ENCODE results near the gene ATP5F1B. TPM values are rescaled to one million over a fixed set of nuclear protein-coding genes. Genes with fewer than 3 reads are reported as not detected.

The ATP5F1B gene
- total RNA-seq, 2 donors from 2014 or later = 661 to 679 TPM

DNA sequence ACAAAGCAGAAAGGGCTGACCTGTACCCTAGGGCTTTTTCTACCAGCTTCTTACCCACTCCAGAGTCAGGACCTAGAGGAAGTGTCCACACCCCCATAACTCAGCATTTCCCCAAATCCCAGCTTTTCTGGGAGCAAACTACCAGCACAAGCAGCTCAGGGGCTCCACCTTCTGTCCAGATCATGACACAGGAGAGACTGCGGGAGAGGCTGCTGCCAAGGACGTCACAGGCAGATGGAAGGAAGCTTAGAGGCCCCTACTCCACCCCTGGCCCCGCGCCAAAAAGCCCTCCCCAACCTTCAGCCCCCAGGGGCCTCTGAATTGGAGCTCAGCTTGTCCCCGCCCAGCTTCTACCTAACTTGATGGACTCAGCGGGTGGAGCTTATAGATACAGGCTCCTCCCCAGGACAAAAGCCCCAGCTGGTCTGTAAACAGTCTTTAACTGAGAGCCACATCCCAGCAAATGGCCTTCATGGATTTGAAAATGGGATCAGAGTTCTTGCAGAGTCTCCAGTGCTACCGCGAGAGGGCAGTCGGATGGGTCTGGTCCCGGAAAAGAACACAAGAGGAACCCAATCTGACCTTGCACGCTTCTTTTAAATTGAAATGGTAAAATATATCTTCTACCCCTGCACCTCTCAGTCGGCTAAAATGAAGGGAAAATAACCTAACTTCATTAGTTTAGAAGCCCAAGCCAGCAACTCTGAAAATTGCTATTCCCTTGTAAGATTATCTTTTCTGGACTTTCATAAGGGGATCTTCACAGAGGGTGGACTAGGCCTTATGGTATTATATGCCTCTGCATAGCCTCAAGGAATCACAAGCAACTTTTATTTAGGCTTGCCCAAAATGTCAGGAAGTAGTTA, 8.9 kb downstream of the ATP5F1B start:
- Mint-ChIP-seq H3K9me3 (no peaks in the 10 kb centered on the region), H3K27me3 (ENCODE audit: low read depth) (no peaks in the 10 kb centered on the region), H3K27ac (peak overlapping the region; percentile 88), H3K4me1 (ENCODE audit: low read depth) (peaks cover 76% of the 10 kb centered on the region), H3K36me3 (ENCODE audit: insufficient read depth in 2 of 2) (peaks cover 7 to 31% of the 10 kb centered on the region in 2 donors), H3K4me3 (peak overlapping the region; percentile 90 to 100)
- peak; percentile 97 to 98 for DNase-seq
- peak; percentile 72 to 75 for ATAC-seq (replicated peaks in 1 of 2)

DNA sequence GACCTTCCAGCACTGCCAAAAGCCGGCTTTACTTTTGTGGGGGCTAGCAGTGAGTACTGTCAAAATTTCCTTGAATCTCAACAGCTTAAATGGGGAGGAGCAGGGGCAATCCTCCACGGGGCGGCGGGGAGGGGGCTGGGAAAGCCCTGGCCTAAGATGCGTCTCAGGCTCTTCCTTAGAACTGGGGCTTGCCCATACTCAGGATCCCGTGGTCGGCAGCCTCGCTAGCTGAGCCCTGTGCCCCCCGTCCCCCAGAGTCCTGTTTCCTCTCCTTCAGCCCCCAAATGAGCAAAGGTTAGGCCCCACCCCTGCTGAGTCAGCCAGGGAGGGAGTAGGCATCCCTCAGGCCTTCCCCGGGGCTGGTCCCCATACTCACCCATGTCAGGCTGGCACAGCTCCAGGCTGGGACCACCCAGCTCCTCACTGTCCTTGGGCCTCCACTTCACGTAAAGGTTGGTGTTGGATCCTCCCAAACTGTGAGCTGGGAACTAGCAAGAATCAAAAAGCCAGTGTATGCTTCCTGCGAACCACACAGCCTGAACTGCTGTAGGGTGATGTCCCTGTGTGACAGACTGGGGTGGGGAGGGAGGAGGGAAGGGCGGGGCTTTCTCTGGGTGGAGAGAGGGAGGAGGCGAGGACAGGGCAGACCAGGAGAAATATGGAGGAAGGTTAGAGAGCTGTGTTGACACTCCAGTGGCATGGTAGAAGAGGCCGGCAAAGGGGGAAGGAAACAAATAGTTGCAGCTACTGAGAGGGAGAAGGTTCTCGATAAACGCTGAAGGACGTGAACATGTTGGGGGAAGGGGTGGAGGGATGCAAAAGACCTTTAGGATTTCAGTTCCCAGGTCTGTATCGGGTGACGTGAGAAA, 9.7 kb downstream of the ATP5F1B start:
- H3K4me3 Mint-ChIP-seq = peak overlapping the region; percentile 90 to 100
- peaks cover 7 to 27% of the 10 kb centered on the region in 2 donors for H3K36me3 Mint-ChIP-seq (ENCODE audit: insufficient read depth in 2 of 2)
- DNase-seq = peak; percentile 81 to 86
- H3K27me3 Mint-ChIP-seq (ENCODE audit: low read depth) = no peaks in the 10 kb centered on the region
- peak overlapping the region; percentile 84 for H3K27ac Mint-ChIP-seq
- ATAC-seq (replicated peaks in 1 of 2) = peak; percentile 75 to 80
- no peaks in the 10 kb centered on the region for H3K9me3 Mint-ChIP-seq
- H3K4me1 Mint-ChIP-seq (ENCODE audit: low read depth) = peaks cover 80% of the 10 kb centered on the region

DNA sequence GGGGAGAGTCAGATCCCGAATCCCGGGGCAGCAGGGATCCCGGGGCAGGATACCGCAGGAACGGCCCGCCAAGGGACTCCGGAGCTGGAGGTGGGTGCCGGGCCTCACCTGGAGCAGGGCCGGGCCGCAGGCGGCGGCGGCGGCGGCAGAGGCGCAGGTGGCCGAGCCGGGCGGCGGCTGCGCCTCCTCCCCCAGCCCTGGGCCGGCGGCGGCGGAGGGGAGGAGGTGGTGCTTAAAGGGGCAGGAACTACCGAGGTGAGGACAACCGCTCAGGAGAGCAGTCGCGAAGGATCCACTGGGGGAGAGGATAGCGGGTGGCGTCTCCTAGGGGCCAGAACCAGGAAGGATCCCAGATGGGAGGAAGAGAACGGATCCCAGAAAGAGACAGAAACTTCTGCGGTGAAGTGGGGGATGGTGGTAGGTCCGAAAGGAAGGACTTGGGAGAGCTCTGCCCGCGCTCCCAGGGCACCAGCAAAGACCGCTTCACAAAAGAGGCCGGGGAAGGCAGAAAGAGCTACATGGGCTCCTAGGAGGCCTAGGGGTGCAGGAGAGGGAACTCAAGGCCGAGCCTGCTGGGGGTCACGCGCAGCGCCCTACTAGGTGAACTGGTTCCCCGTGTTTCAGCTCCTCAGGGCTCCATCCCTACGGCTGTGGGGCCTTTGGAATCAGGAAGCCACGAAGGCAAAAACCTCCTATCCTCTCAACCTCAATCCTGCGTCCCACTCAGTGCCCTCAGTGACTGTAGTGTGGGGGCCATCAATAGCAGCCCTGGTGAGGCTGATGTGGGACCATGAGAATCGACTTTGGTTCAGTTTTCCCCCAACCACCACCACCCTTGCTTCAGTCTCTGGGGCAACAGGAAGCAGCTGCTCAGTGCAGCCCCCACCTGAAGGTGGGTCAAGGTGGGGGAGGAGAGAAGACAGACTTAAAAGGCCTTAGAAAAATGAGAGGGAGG, 10.7 kb downstream of the ATP5F1B start:
- no peaks in the 10 kb centered on the region for H3K9me3 Mint-ChIP-seq
- DNase-seq = peak; percentile 82 to 84
- H3K36me3 Mint-ChIP-seq (ENCODE audit: insufficient read depth in 2 of 2) = peaks cover 7 to 26% of the 10 kb centered on the region in 2 donors
- peak; percentile 41 to 48 for ATAC-seq (replicated peaks in 1 of 2)
- H3K27ac Mint-ChIP-seq = peak overlapping the region; percentile 91
- H3K4me1 Mint-ChIP-seq (ENCODE audit: low read depth) = peaks cover 82% of the 10 kb centered on the region
- H3K4me3 Mint-ChIP-seq = peak overlapping the region; percentile 90 to 100
- no peaks in the 10 kb centered on the region for H3K27me3 Mint-ChIP-seq (ENCODE audit: low read depth)

DNA sequence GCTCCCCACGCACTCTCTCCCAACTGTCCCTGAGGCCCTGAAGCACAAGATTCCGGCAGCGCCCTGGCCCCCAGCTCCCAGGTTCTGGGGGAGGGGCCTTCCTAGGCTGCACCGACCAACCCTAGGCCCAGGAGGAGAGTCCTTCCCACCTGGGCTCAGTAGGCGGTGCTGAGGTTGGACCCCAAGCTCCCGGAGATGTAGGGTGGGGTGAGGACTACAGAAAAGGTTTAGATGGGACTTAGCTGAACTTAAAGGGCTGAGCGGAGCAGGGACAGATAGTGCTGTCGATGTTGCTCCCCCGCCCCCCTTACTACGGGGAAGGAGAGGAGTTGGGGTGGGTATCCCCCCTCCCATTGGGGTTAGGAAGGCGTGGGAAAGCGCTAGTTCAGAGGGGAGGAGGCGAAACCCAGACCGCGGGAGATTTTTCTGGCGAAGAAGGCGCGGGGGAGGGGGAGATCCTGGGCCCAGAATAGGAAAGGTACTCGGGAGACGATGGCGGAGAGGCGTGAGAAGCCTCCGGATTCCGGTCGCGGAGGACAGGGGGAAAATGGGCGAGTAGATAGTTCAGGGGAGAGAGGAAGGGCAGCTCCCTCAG, 11.4 kb downstream of the ATP5F1B start:
- peak overlapping the region; percentile 91 for H3K27ac Mint-ChIP-seq
- H3K4me3 Mint-ChIP-seq = peak overlapping the region; percentile 90 to 100
- H3K4me1 Mint-ChIP-seq (ENCODE audit: low read depth) = peaks cover 78% of the 10 kb centered on the region
- H3K9me3 Mint-ChIP-seq = no peaks in the 10 kb centered on the region
- peaks cover 4 to 22% of the 10 kb centered on the region in 2 donors for H3K36me3 Mint-ChIP-seq (ENCODE audit: insufficient read depth in 2 of 2)
- DNase-seq (peak; percentile 27 to 38), ATAC-seq (replicated peaks in 1 of 2) (no peak)
- H3K27me3 Mint-ChIP-seq (ENCODE audit: low read depth) = no peaks in the 10 kb centered on the region

DNA sequence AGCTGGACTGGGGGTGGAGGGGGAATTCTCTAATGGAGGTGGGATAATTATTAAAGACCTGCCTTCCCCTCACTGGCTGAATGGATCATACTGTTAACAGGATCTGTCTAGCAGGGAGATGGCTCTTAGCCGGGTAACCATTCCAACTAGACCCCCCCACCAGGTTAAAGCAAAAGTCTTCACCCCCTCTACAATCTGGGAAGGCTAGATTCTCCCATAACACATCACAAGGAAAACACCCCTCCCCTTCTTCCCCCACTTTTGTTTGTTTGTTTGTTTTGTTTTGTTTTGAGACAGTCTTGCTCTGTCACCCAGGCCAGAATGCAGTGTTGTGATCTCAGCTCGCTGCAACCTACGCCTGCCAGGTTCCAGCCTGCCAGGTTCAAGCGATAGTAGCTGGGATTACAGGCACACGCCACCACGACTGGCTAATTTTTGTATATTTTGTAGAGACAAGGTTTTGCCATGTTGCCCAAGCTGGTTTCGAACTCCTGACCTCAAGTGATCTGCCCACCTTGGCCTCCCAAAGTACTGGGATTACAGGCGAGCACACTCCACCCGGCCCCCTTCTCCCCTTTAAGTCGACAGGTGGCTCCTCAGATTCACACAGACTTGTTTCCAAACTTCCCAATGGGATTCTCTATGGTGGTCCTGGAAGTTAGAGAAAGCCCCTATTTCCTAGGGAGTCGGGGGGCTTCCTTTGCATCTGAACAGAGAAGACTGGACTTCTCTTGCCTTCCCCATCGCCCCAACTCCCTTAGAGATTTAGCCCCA, 12.1 kb downstream of the ATP5F1B start:
- no peak for DNase-seq

DNA sequence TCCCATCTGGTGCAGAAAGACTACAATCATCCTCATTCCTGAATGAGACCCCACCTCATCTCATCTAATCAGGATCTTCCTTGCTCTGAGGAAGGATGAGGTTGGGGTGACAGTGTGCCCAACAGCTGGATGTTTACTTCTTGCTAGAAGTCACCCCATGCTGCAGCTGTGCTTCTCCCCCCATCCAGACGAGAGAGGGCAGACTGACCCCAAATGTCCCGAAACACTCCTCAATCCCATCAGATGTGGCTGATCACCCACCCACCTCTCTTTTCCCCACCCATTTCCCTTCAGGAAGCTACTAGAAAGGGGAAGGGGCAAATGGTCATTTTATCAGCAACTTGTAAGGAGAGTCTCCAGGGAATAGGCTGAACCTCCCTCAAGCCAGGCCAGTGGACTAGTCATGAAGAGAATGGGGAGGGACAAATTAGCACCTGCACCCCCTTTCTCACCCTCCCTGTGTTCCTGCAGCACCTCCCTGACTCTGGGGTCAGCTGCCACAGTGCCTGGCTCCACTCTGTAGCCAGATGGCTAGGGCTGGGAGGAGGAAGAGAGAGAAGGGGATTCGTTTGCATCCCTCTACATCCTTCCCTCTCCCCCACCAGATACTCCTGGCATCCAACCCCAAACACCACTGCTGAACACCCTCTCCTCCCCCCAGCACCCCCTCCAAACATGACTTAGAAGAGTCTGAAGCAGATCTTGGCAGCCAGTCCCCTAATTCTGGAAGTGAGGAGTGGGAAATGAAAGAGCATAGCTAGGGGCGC, 12.9 kb downstream of the ATP5F1B start:
- Mint-ChIP-seq H3K27me3 (ENCODE audit: low read depth) (no peaks in the 10 kb centered on the region), H3K27ac (no peak overlapping the region)

More for the DNA sequence above, 12.1 kb downstream of the ATP5F1B start:
- Mint-ChIP-seq H3K9me3 (no peaks in the 10 kb centered on the region), H3K4me3 (peak overlapping the region; percentile 90 to 100), H3K27me3 (ENCODE audit: low read depth) (no peaks in the 10 kb centered on the region), H3K36me3 (ENCODE audit: insufficient read depth in 2 of 2) (peaks cover 7 to 20% of the 10 kb centered on the region in 2 donors), H3K4me1 (ENCODE audit: low read depth) (peaks cover 81% of the 10 kb centered on the region), H3K27ac (peak overlapping the region; percentile 91)
- no peak for ATAC-seq (replicated peaks in 1 of 2)

DNA sequence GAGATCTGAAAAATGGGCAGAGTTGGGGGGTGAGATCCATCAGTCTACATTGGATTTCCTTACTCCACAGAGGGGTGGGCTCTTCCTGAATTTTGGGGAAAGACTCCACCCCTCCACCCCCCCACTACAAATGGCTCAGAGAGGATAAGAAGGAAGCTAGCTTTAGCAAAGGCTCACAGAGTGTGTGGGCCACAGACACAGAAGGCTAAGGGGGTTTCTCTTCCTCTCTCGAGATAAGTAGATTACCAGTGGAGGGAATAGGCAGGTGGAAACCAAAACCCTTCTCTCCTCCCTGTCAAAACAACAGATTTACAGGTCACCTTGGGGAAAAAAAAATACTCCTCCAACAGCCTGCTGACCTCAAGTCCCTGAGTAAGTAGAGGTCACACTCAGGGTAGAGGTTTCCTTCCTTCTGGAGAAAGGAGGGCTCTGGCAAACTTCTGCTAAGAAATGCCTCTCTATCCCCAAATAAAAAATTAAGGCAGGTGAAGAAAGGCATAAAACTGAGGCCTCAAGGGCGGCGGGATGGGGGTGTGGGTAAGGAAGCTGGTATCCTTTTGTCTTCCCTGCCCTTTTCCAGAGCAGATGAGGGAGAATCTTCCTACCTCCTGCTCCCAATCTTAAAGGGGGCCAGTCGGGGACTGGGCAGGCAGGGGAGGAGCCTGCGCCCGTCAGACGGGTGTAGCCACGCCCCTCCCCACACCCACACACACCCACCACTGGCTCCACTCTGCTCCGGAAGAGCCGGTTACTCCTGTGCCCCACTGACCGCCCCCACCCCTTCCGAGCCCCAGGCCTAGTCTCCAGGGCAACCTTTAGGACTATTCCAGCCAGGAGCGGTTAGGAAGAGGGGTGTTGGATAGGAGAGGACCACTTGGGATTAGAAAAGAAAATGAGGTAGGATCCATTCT, 13.7 kb downstream of the ATP5F1B start:
- DNase-seq = peak; percentile 76 to 77
- H3K9me3 Mint-ChIP-seq = no peaks in the 10 kb centered on the region
- H3K27me3 Mint-ChIP-seq (ENCODE audit: low read depth) = no peaks in the 10 kb centered on the region
- peak in 1 of 2 donors; percentile 25 for ATAC-seq (replicated peaks in 1 of 2)
- peaks cover 85% of the 10 kb centered on the region for H3K4me1 Mint-ChIP-seq (ENCODE audit: low read depth)
- peaks cover 9 to 17% of the 10 kb centered on the region in 2 donors for H3K36me3 Mint-ChIP-seq (ENCODE audit: insufficient read depth in 2 of 2)
- peak overlapping the region; percentile 73 for H3K27ac Mint-ChIP-seq
- peak overlapping the region; percentile 90 to 100 for H3K4me3 Mint-ChIP-seq

More for the DNA sequence above, 12.9 kb downstream of the ATP5F1B start:
- peak overlapping the region; percentile 90 to 100 for H3K4me3 Mint-ChIP-seq
- peaks cover 9 to 20% of the 10 kb centered on the region in 2 donors for H3K36me3 Mint-ChIP-seq (ENCODE audit: insufficient read depth in 2 of 2)
- peaks cover 87% of the 10 kb centered on the region for H3K4me1 Mint-ChIP-seq (ENCODE audit: low read depth)
- DNase-seq = no peak
- no peaks in the 10 kb centered on the region for H3K9me3 Mint-ChIP-seq
- ATAC-seq (replicated peaks in 1 of 2) = no peak

DNA sequence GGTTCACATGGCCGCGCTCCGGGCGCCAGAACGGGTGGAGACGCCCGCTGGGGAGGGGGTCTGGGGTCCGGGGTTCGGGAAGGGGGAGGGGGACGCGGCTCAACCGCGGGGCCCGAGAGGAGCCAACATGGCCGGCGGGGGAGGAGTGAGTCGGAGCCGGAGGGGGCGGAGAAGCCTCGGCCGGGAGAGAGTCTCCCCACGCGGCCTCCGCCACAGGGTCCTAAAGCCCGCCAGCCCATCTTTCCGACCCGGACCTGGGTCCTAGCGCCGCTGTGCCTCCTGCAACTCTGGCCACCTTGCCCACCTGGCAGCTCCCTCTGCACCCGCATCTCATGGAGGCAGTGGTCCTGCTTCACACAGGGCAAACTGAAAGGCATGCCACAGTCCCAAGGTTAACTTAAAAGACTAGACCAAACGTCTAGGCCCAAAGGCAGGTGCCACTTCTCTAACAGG, 15.6 kb downstream of the ATP5F1B start, which contains the start of gene BAZ2A:
BAZ2A (minus strand) TSS at position 147 of the 453 bp plus-strand sequence. CDS start 12,796 bp downstream, outside the sequence.
- Mint-ChIP-seq H3K4me1 (ENCODE audit: low read depth) (peaks cover 83% of the 10 kb centered on the region), H3K27me3 (ENCODE audit: low read depth) (no peaks in the 10 kb centered on the region), H3K36me3 (ENCODE audit: insufficient read depth in 2 of 2) (peaks cover 9 to 19% of the 10 kb centered on the region in 2 donors), H3K9me3 (no peaks in the 10 kb centered on the region), H3K4me3 (peak within 1 kb of the TSS; percentile 90 to 100), H3K27ac (peak within 1 kb of the TSS; percentile 75)
- peak; percentile 70 to 75 for ATAC-seq (replicated peaks in 1 of 2)
- DNase-seq = peak; percentile 89 to 91

DNA sequence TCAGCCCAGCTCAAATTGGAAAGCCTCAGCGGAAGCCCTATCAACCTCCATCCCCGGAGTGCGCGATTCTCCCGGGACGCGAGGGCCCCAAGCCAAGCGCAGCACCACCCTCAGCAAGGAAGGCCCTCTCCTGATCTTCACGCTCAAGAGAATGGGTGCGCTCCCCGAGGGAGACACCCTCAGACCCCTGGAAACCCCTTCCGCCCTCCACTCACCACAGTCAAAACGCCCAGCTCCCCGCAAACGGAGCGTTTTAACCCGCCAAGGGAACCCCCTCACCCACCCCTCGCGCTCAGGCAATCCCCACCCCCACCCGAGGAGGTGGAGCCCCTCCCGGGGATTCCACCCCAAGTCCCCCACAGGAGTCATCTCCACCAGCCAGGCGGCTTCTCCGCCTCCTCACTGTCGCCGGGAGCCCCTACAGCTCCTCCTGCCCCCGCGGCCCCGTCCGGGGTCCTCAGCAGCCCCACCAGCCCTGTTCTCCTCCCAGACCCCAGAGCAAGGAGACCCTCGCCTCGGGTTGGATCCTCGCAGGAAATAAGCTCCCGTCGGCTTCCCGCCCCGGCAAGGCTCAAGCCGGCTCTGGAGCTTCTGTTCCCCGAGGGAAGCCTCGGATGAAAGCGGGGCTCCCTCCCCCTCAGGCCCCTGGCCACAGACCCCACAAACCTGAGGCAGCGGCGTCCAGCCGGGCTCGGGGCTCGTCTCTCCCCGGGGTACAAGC, 16.2 kb downstream of the ATP5F1B start:
- peaks cover 9 to 19% of the 10 kb centered on the region in 2 donors for H3K36me3 Mint-ChIP-seq (ENCODE audit: insufficient read depth in 2 of 2)
- DNase-seq = peak; percentile 63 to 66
- H3K9me3 Mint-ChIP-seq = no peaks in the 10 kb centered on the region
- H3K4me1 Mint-ChIP-seq (ENCODE audit: low read depth) = peaks cover 80% of the 10 kb centered on the region
- peak overlapping the region; percentile 90 to 100 for H3K4me3 Mint-ChIP-seq
- peak overlapping the region; percentile 75 for H3K27ac Mint-ChIP-seq
- peak; percentile 27 to 29 for ATAC-seq (replicated peaks in 1 of 2)
- H3K27me3 Mint-ChIP-seq (ENCODE audit: low read depth) = no peaks in the 10 kb centered on the region

Data from activated T-cell treated with anti-CD3 and anti-CD28 coated beads, Interleukin-2, amount 50 U/mL, for 72 hours (primary cell).